Stomach (tissue), 9 donors: ENCODE results near the gene CXADR. TPM values are rescaled to one million over a fixed set of nuclear protein-coding genes. Genes with fewer than 3 reads are reported as not detected.

ENCODE experiments used
- DNase-seq, 2 donors: peaks; one replicate each; pipeline versions ENCODE4 v3.0.0 to v3.0.0-alpha.2; 2013 to 2019
- H3K27ac ChIP-seq, 5 donors: fragments of 200-600 bp in 4 of 5; sonication (generic) in 4 of 5; one replicate each; pipeline ENCODE4 v1.5.1; 2013 to 2019; ENCODE audit warnings: mild to moderate bottlenecking in 1 of 5, moderate library complexity in 1 of 5
- H3K27me3 ChIP-seq, 3 donors: fragments of 200-600 bp; sonication (generic); one replicate each; pipeline ENCODE4 v1.5.1; 2017 to 2019; ENCODE audit warnings: mixed run types in 1 of 3
- H3K36me3 ChIP-seq, 4 donors: fragments of 200-600 bp; sonication (generic); 1 replicate in 3 of 4; 2 replicates in 1 of 4; pipeline ENCODE4 v1.5.1; 2016 to 2019
- H3K4me1 ChIP-seq, 4 donors: fragments of 200-600 bp; sonication (generic); one replicate each; pipeline ENCODE4 v1.5.1; 2016 to 2019
- H3K4me3 ChIP-seq, 4 donors: fragments of 200-600 bp; sonication (generic) in 3 of 4; one replicate each; pipeline ENCODE4 v1.5.1; 2016 to 2019; ENCODE audit warnings: mild to moderate bottlenecking in 1 of 4
- H3K9me3 ChIP-seq, 4 donors: fragments of 200-600 bp; sonication (generic); one replicate each; pipeline ENCODE4 v1.5.1; 2016 to 2019
- CTCF ChIP-seq, 7 experiments: fragments of 450-650 bp in 4 of 7; fragments of 200-600 bp in 3 of 7; sonication (generic) in 3 of 7; IDR thresholded peaks; one replicate each; pipeline ENCODE4 v1.5.1; 2016 to 2019; ENCODE audit warnings: antibody characterized with exemption in 7 of 7, control low read depth in 2 of 7, mild to moderate bottlenecking in 1 of 7
- EP300 ChIP-seq: sonication (generic); formaldehyde crosslinking; IDR thresholded peaks from one replicate; pipeline ENCODE4 v1.6.1; 2017; ENCODE audit warnings: antibody characterized with exemption
- POLR2A ChIP-seq, 4 donors: fragments of 450-650 bp; IDR thresholded peaks; one replicate each; pipeline ENCODE4 v1.6.1; 2016; ENCODE audit warnings: antibody characterized with exemption in 4 of 4, control low read depth in 2 of 4, mild to moderate bottlenecking in 1 of 4, moderate library complexity in 1 of 4
- POLR2AphosphoS5 ChIP-seq, 3 donors: sonication (generic); formaldehyde crosslinking; IDR thresholded peaks; one replicate each; pipeline ENCODE4 v1.6.1; 2016; ENCODE audit warnings: antibody characterized with exemption in 3 of 3
- WGBS, 5 donors: extraction: QIAGEN DNeasy Blood & Tissue Kit in 3 of 5; methylation state at CpG; one replicate each; pipeline versions ENCODE4 v1.1.5 to v1.1.7; 2013 to 2018; 5-methylcytosine and 5-hydroxymethylcytosine counted together
- intact Hi-C: fragments of 100-400 bp; cut with DNase I; formaldehyde crosslinking; loops from one replicate; pipeline ENCODE4 v1.15.1; 2023; ENCODE audit warnings: low total_unique reads
- polyA plus RNA-seq, 3 donors: library from polyadenylated mRNA; stranded (reverse); fragments of 200-250 nt; gene quantifications; one replicate each; pipeline ENCODE4 v1.2.3, GENCODE V29; 2013
- total RNA-seq, 5 donors: library from RNA; depleted of rRNA; stranded (reverse); fragments of >200 nt; gene quantifications; one replicate each; pipeline versions ENCODE4 v1.1.0 to v1.2.3, GENCODE V29; 2014 to 2016
- donor health status: healthy with polysubstance abuse.
- donor health status: Bipolar disorder and iron deficiency.
- donor health status: healthy.

The CXADR gene
- total and polyA plus RNA-seq, 8 donors, result 2.3 to 174 (median 23.7) TPM

DNA sequence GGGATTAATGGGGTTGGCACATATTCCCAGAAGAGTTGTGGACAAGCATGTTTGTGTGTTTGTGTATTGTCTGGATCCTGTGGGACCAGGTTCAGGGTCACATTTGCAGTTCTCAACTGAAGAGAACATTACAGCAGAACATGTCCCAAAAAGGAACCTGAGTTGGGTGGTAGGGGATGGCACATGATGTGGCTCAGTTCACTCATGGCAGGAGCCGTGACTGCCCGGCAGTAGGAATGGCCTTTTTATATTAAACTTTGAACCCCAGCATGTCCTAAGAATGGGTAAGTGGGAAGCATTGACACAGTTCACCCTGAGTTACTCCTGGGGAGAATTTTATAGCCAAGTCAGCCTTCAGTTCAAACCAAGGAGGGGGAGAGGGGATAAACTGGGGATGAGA, 41.3 kb downstream of the CXADR start:
- no peak for DNase-seq
- H3K4me3 ChIP-seq, result no peak overlapping the region
- intact Hi-C loops, result no loop called here
- H3K27ac ChIP-seq, result no peak overlapping the region
- 40 to 91% (median 61%) methylated on average over 2 of the region's 2 CpGs for WGBS, 5 donors
- TF ChIP-seq POLR2AphosphoS5 (IDR thresholded peaks at IDR 0.05) (no peak), EP300 (no peak), POLR2A (IDR thresholded peaks at IDR 0.05) (no peak), CTCF (IDR thresholded peaks at IDR 0.05) (no peak)
- H3K36me3 ChIP-seq, result peaks cover 0 to 8% (median 0%) of the 10 kb centered on the region in 4 donors
- H3K27me3 ChIP-seq, result no peaks in the 10 kb centered on the region
- H3K9me3 ChIP-seq, result no peaks in the 10 kb centered on the region
- H3K4me1 ChIP-seq, result peaks cover 0 to 27% (median 9%) of the 10 kb centered on the region in 4 donors

- Histone ChIP-seq H3K4me3 (no peak overlapping the region), H3K4me1 (peaks cover 0 to 19% (median 6%) of the 10 kb centered on the region in 4 donors), H3K27ac (no peak overlapping the region), H3K9me3 (no peaks in the 10 kb centered on the region), H3K27me3 (no peaks in the 10 kb centered on the region), H3K36me3 (peaks cover 0 to 8% (median 0%) of the 10 kb centered on the region in 4 donors)
- intact Hi-C loops, result no loop called here
- peak in 1 of 2 donors; percentile 17 for DNase-seq
- TF ChIP-seq POLR2AphosphoS5 (IDR thresholded peaks at IDR 0.05) (no peak), EP300 (no peak), CTCF (IDR thresholded peaks at IDR 0.05) (no peak), POLR2A (IDR thresholded peaks at IDR 0.05) (no peak)
- 45 to 59% (median 49%) methylated on average over 6 of the region's 6 CpGs for WGBS, 5 donors
Measured at GRCh38 chr21:17554679-17555465, 42.0 kb downstream of the CXADR start.

DNA sequence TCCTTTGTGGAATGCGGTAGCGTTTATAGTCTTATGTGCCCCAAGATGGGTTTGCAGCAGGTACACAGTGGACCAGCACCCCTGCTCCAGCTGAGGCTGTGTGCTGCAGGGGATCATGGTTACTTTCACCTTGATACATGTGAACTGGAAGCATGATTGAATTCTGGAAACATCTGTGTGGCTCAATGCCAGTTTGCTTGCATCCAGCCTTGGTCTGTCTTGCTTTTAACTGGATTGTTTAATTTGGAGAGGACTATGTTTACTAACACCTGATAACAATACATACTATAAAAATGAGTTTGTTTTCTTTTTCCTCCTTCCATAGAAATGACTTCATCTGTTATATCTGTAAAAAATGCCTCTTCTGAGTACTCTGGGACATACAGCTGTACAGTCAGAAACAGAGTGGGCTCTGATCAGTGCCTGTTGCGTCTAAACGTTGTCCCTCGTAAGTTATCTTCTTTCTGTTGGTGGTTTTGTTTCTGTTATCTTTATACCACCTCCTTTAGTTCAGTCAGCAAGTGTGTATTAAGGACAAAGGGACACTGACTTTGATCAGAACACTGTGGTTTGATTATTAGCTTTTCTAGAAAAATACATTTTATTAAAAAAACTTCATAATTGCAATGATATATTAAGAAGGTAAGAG, 47.7 kb downstream of the CXADR start:
- intact Hi-C loops, result no loop called here
- H3K36me3 ChIP-seq, result peaks cover 0 to 29% (median 10%) of the 10 kb centered on the region in 4 donors
- WGBS, 5 donors, result 32 to 62% (median 56%) methylated on average over 5 of the region's 5 CpGs
- no peaks in the 10 kb centered on the region for H3K27me3 ChIP-seq
- no peaks in the 10 kb centered on the region for H3K9me3 ChIP-seq
- no peak for TF ChIP-seq POLR2A (IDR thresholded peaks at IDR 0.05)
- TF ChIP-seq EP300, result no peak
- TF ChIP-seq CTCF (IDR thresholded peaks at IDR 0.05), result no peak
- TF ChIP-seq POLR2AphosphoS5 (IDR thresholded peaks at IDR 0.05), result no peak
- DNase-seq, result no peak
- H3K4me1 ChIP-seq, result peaks cover 0 to 4% (median 0%) of the 10 kb centered on the region in 4 donors
- no peak overlapping the region for H3K27ac ChIP-seq
- no peak overlapping the region for H3K4me3 ChIP-seq

GRCh38 chr21:17570786-17571185, 57.9 kb downstream of the CXADR start:
- H3K27ac ChIP-seq, result no peak overlapping the region
- no peak overlapping the region for H3K4me3 ChIP-seq
- no peaks in the 10 kb centered on the region for H3K4me1 ChIP-seq
- no peak for DNase-seq
- no peaks in the 10 kb centered on the region for H3K9me3 ChIP-seq
- TF ChIP-seq CTCF (IDR thresholded peaks at IDR 0.05), result no peak
- no peak for TF ChIP-seq POLR2A (IDR thresholded peaks at IDR 0.05)
- TF ChIP-seq EP300, result no peak
- no peak for TF ChIP-seq POLR2AphosphoS5 (IDR thresholded peaks at IDR 0.05)
- peaks cover 0 to 4% (median 0%) of the 10 kb centered on the region in 4 donors for H3K36me3 ChIP-seq
- intact Hi-C loops, result no loop called here
- no peaks in the 10 kb centered on the region for H3K27me3 ChIP-seq
- WGBS, 5 donors, result 65 to 83% (median 74%) methylated on average over 9 of the region's 9 CpGs
